ENCODE data around the gene GALNTL6.

DNA sequence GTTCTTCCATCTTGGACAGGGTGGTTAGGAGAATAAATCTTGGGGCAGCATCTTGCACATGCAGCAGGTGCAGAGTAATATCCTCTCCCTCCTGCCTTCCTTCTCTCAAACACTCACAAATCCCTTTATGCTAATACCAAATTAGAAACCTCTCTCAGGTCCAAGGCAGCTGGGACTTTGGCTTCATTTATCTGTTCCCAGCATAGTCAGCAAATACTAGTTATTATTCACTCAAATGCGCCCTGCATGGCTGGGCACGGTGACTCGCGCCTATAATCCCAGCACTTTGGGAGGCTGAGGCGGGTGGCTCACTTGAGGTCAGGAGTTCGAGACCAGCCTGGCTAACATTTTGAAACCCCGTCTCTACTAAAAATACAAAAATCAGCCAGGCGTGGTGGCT lies 1199.4 kb downstream of the GALNTL6 start:
- TF ChIP-seq POLR2AphosphoS5 (IDR thresholded peaks at IDR 0.05; ENCODE audit: low read depth, low read length) (no peak), POLR2A (IDR thresholded peaks at IDR 0.05; ENCODE audit: low read depth, low read length) (no peak), SPI1 (IDR thresholded peaks at IDR 0.05; ENCODE audit: low read depth, low read length) (no peak), TAF1 (IDR thresholded peaks at IDR 0.05; ENCODE audit: low read depth, low read length) (no peak), PAX5 (IDR thresholded peaks at IDR 0.05; ENCODE audit: insufficient read depth, low read length, severe bottlenecking) (no peak), POU2F2 (IDR thresholded peaks at IDR 0.05; ENCODE audit: low read depth, low read length) (no peak)
